ENCODE results near the gene NCAPG2. TPM values are rescaled to one million over a fixed set of nuclear protein-coding genes. Genes with fewer than 3 reads are reported as not detected.
A peak's percentile ranks its signal among the peaks of the same experiment; 100 is the strongest.
"Not testable (repeated sequence)": the region's sequence is repeated elsewhere in the genome, so short reads cannot be mapped to it uniquely, and the experiment has no call there.

The NCAPG2 gene
- total RNA-seq, 1 donor from 2014 or later: 6.4 TPM

- intact Hi-C loops (cut with DNase I): no loop called here
- DNase-seq (ENCODE audit: missing footprints) (no peak), ATAC-seq (no peak)
These were observed 12.2 kb upstream of the NCAPG2 start for GRCh38 chr7:158716802-158717201.

GRCh38 chr7:158710651-158711102 is 6.1 kb upstream of the NCAPG2 start:
- ATAC-seq (no peak), DNase-seq (ENCODE audit: missing footprints) (no peak)
- intact Hi-C loops (cut with DNase I): no loop called here

GRCh38 chr7:158707610-158708009 is 3.0 kb upstream of the NCAPG2 start:
- ATAC-seq: no peak
- DNase-seq (ENCODE audit: missing footprints): no peak
- intact Hi-C loops (cut with DNase I): loop anchor here (5.0 to 10.0 kb wide), 2 partner anchors 125 to 157 kb away; no protein-coding TSS in a partner anchor

- intact Hi-C loops (cut with DNase I): loop anchor here (5.0 to 10.0 kb wide), 2 partner anchors 125 to 158 kb away; no protein-coding TSS in a partner anchor
- DNase-seq (ENCODE audit: missing footprints) (peak; percentile 72), ATAC-seq (no peak)
These were observed 2.3 kb upstream of the NCAPG2 start for GRCh38 chr7:158706710-158707590.

- intact Hi-C loops (cut with DNase I): loop anchor here (5.0 to 10.0 kb wide), 2 partner anchors 126 to 159 kb away; no protein-coding TSS in a partner anchor
- ATAC-seq: no peak
- no peak for DNase-seq (ENCODE audit: missing footprints)
These were observed 1.7 kb upstream of the NCAPG2 start for GRCh38 chr7:158706273-158706704.

- intact Hi-C loops (cut with DNase I): loop anchor here (5.0 to 10.0 kb wide), 2 partner anchors 127 to 159 kb away; no protein-coding TSS in a partner anchor
- no peak for DNase-seq (ENCODE audit: missing footprints)
- ATAC-seq: no peak
These were observed 738 bp upstream of the NCAPG2 start for GRCh38 chr7:158705234-158705850.

GRCh38 chr7:158703679-158704523 is 703 bp downstream of the NCAPG2 start:
- DNase-seq (ENCODE audit: missing footprints); ATAC-seq: not testable (repeated sequence)
- intact Hi-C loops (cut with DNase I): loop anchor here (10.0 kb wide), 1 partner anchor 161 kb away; no protein-coding TSS in a partner anchor

- ATAC-seq: no peak
- intact Hi-C loops (cut with DNase I): loop anchor here (10.0 kb wide), 1 partner anchor 162 kb away; no protein-coding TSS in a partner anchor
- no peak for DNase-seq (ENCODE audit: missing footprints)
These were observed 1.7 kb downstream of the NCAPG2 start for GRCh38 chr7:158702944-158703343.

- intact Hi-C loops (cut with DNase I): loop anchor here (10.0 kb wide), 1 partner anchor 163 kb away; no protein-coding TSS in a partner anchor
- ATAC-seq: no peak
- no peak for DNase-seq (ENCODE audit: missing footprints)
These were observed 2.4 kb downstream of the NCAPG2 start for GRCh38 chr7:158702196-158702595.

- intact Hi-C loops (cut with DNase I): loop anchor here (10.0 kb wide), 1 partner anchor 165 kb away; no protein-coding TSS in a partner anchor
- DNase-seq (ENCODE audit: missing footprints) (no peak), ATAC-seq (no peak)
These were observed 4.6 kb downstream of the NCAPG2 start for GRCh38 chr7:158700008-158700407.

GRCh38 chr7:158699341-158699740 is 5.3 kb downstream of the NCAPG2 start:
- DNase-seq (ENCODE audit: missing footprints) (no peak), ATAC-seq (no peak)
- intact Hi-C loops (cut with DNase I): no loop called here

- DNase-seq (ENCODE audit: missing footprints) (no peak), ATAC-seq (no peak)
- intact Hi-C loops (cut with DNase I): no loop called here
These were observed 5.9 kb downstream of the NCAPG2 start for GRCh38 chr7:158698657-158699195.

- intact Hi-C loops (cut with DNase I); ATAC-seq; DNase-seq (ENCODE audit: missing footprints): not testable (repeated sequence)
These were observed 7.0 kb downstream of the NCAPG2 start for GRCh38 chr7:158697597-158697996.

- no peak for DNase-seq (ENCODE audit: missing footprints)
- ATAC-seq: peak; percentile 95
- intact Hi-C loops (cut with DNase I): loop anchor here (1.0 kb wide), 1 partner anchor 281 kb away; no protein-coding TSS in a partner anchor
These were observed 8.7 kb downstream of the NCAPG2 start for GRCh38 chr7:158695726-158696452.

- intact Hi-C loops (cut with DNase I): loop anchor here (1.0 kb wide), 1 partner anchor 282 kb away; no protein-coding TSS in a partner anchor
- DNase-seq (ENCODE audit: missing footprints) (no peak), ATAC-seq (no peak)
These were observed 9.5 kb downstream of the NCAPG2 start for GRCh38 chr7:158695056-158695455.

GRCh38 chr7:158694650-158695049 is 10.0 kb downstream of the NCAPG2 start:
- ATAC-seq (no peak), DNase-seq (ENCODE audit: missing footprints) (no peak)
- intact Hi-C loops (cut with DNase I): loop anchor here (1.0 to 5.0 kb wide), 2 partner anchors 283 to 463 kb away; no protein-coding TSS in a partner anchor

- ATAC-seq (no peak), DNase-seq (ENCODE audit: missing footprints) (no peak)
- intact Hi-C loops (cut with DNase I): no loop called here
These were observed 15.1 kb downstream of the NCAPG2 start for GRCh38 chr7:158689488-158689887.

Measured in Right ventricle myocardium inferior (tissue), 1 donor.